NB4 (cell line): ENCODE data around the gene LRP4.
A peak's percentile ranks its signal among the peaks of the same experiment; 100 is the strongest.

Experiments
- DNase-seq: peaks from one replicate; pipeline ENCODE4 v3.0.0; 2010; ENCODE audit warnings: low read depth
- H3K4me3 ChIP-seq: one replicate; pipeline ENCODE4 v1.5.1; 2011; ENCODE audit warnings: mild to moderate bottlenecking, low read depth, low read length, moderate library complexity
- MYC ChIP-seq: IDR thresholded peaks from 2 replicates; pipeline ENCODE4 v1.6.1; 2011; ENCODE audit warnings: low read depth, low read length
- POLR2A ChIP-seq: IDR thresholded peaks from 2 replicates; pipeline ENCODE4 v1.6.1; 2011; ENCODE audit warnings: mild to moderate bottlenecking; ENCODE audit not compliant: insufficient read length; ENCODE audit errors: extremely low read depth
- TF ChIP-seq, protein P1 (sequence below): IDR thresholded peaks from 2 replicates; pipeline ENCODE4 v1.6.1; 2011; ENCODE audit warnings: low read depth, low read length
- TF ChIP-seq, protein P2 (sequence below): IDR thresholded peaks from one replicate; pipeline ENCODE4 v1.5.1; 2012; ENCODE audit warnings: low read depth, low read length

Gene LRP4

DNA sequence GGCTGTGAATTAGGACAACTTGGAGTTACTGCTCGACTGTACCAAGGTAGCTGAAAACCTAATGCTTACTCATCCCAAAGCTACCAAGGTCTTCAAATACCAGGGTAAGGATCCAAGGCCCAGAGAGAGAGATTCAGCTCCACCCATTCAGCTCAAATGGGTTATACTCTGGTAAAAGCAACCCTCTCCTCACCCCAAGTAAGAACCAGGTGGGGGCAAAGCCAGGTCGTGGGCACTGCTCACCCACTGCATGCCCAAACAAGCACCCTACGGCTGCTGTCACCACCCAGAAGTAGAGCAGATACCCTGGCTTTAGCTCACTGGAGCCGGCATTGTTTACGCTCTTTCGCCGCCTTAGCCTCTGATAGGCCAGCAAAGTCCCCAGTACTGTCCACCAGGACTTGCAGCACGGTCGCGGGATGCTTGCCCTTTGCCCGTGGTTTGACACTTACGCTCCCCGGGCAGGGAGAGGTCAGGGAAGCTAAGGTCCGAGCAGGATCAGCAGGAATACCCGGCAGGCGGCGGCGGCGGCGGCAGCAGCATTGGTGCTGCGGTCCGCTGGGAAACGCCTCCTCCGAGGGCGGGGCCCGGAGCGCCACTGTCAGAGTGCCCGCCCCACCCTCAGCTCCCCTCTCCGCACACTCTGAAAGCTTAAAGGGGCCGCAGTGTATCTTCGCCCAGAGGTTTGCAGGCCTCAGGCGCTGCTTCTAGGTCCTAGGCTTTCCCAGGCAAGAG is 91.9 kb downstream of the LRP4 start:
- TF ChIP-seq, protein P1, sequence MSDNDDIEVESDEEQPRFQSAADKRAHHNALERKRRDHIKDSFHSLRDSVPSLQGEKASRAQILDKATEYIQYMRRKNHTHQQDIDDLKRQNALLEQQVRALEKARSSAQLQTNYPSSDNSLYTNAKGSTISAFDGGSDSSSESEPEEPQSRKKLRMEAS: no peak
- TF ChIP-seq MYC: no peak
- TF ChIP-seq POLR2A: no peak
- DNase-seq: peak; percentile 41
- H3K4me3 ChIP-seq: no peak overlapping the region

DNA sequence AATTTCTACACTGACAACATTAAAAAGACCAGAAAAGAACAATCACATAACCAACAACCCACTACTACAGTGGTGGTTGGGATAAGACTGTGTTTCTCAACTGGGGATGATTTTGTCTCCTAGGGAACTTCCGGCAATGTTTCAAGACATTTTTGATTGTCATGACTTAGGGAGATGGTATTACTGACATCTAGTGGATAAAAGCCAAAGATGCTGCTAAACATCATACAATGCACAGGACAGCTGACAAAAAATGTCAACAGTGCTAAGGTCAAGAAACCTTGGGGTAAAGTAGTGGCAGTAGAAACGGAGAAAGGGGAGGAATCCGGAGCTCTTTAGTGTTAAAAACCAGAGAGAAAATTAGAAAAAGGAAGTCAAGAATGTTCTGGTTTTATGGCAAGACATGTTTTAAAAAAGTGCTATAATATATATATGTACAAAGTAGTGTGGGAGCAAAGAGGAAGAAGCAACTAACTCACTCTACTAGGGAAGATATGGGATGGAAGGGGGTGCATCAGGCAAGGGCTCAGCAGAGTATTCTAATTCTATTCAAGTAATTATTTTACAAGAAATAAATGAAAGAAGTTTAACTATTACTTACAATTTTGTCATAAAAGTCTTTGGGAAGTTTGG is 109.4 kb downstream of the LRP4 start:
- H3K4me3 ChIP-seq: no peak overlapping the region
- DNase-seq: peak; percentile 67
- TF ChIP-seq, protein P1: no peak
- TF ChIP-seq MYC (no peak), POLR2A (no peak)
- TF ChIP-seq, protein P2, sequence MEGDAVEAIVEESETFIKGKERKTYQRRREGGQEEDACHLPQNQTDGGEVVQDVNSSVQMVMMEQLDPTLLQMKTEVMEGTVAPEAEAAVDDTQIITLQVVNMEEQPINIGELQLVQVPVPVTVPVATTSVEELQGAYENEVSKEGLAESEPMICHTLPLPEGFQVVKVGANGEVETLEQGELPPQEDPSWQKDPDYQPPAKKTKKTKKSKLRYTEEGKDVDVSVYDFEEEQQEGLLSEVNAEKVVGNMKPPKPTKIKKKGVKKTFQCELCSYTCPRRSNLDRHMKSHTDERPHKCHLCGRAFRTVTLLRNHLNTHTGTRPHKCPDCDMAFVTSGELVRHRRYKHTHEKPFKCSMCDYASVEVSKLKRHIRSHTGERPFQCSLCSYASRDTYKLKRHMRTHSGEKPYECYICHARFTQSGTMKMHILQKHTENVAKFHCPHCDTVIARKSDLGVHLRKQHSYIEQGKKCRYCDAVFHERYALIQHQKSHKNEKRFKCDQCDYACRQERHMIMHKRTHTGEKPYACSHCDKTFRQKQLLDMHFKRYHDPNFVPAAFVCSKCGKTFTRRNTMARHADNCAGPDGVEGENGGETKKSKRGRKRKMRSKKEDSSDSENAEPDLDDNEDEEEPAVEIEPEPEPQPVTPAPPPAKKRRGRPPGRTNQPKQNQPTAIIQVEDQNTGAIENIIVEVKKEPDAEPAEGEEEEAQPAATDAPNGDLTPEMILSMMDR: peak; percentile 57
